OCI-LY3 (cell line): ENCODE results near the gene LRRC14B.
"Not testable (repeated sequence)": the region's sequence is repeated elsewhere in the genome, so short reads cannot be mapped to it uniquely, and the experiment has no call there.

Source experiments
- H2AFZ ChIP-seq: fragments of 200-600, 300-600 bp; shearing (Covaris generic); 2 replicates; pipeline ENCODE4 v1.6.0; 2014; ENCODE audit warnings: antibody characterized with exemption, low read depth, low read length
- H3K27ac ChIP-seq: fragments of 200-600, 300-600 bp; sonication (generic); 2 replicates; pipeline ENCODE4 v1.5.1; 2014; ENCODE audit warnings: mild to moderate bottlenecking, low read length, moderate library complexity, mixed read lengths
- H3K27me3 ChIP-seq: fragments of 200-600, 300-600 bp; sonication (generic); 2 replicates; pipeline ENCODE4 v1.6.1; 2014; ENCODE audit warnings: low read depth, low read length, mixed read lengths
- H3K36me3 ChIP-seq: fragments of 200-600, 300-600 bp; sonication (generic); replicated peaks from 2 replicates; pipeline ENCODE3; 2014; ENCODE audit warnings: low read depth, low read length, mixed read lengths
- H3K4me1 ChIP-seq: fragments of 300-600, 200-600 bp; sonication (generic); 2 replicates; pipeline ENCODE4 v1.6.1; 2014; ENCODE audit warnings: low read length, mixed read lengths
- H3K4me2 ChIP-seq: fragments of 200-600, 300-600 bp; sonication (generic); 2 replicates; pipeline ENCODE4 v1.6.1; 2014; ENCODE audit warnings: low read length, mixed read lengths
- H3K4me3 ChIP-seq: fragments of 300-600, 200-600 bp; sonication (generic); 2 replicates; pipeline ENCODE4 v1.5.1; 2014; ENCODE audit warnings: antibody characterized with exemption, mild to moderate bottlenecking, low read length, moderate library complexity
- H3K79me2 ChIP-seq: fragments of 300-600, 200-600 bp; shearing (Covaris generic); 2 replicates; pipeline ENCODE4 v1.6.1; 2014; ENCODE audit warnings: mild to moderate bottlenecking, low read length, mixed read lengths
- H3K9ac ChIP-seq: fragments of 300-600, 200-600 bp; shearing (Covaris generic); 2 replicates; pipeline ENCODE4 v1.6.0; 2014; ENCODE audit warnings: mild to moderate bottlenecking, low read length, moderate library complexity
- H3K9me3 ChIP-seq: fragments of 200-600, 300-600 bp; shearing (Covaris generic); 2 replicates; pipeline ENCODE4 v1.6.1; 2014; ENCODE audit warnings: low read length, mixed read lengths; ENCODE audit not compliant: insufficient read depth
- H4K20me1 ChIP-seq: fragments of 200-600, 300-600 bp; sonication (generic); 2 replicates; pipeline ENCODE4 v1.6.1; 2016; ENCODE audit warnings: low read length, mixed read lengths; ENCODE audit not compliant: insufficient read depth
- CTCF ChIP-seq: fragments of 200-600, 300-600 bp; sonication (generic); IDR thresholded peaks from 2 replicates; pipeline ENCODE4 v1.5.1; 2014; ENCODE audit warnings: antibody characterized with exemption, low read length, low read depth
- EZH2phosphoT487 ChIP-seq: fragments of 200-600 bp; shearing (Covaris generic); IDR thresholded peaks from 2 replicates; pipeline ENCODE4 v1.6.1; 2018; ENCODE audit warnings: antibody characterized with exemption, mixed run types, low read depth

Gene LRRC14B

DNA sequence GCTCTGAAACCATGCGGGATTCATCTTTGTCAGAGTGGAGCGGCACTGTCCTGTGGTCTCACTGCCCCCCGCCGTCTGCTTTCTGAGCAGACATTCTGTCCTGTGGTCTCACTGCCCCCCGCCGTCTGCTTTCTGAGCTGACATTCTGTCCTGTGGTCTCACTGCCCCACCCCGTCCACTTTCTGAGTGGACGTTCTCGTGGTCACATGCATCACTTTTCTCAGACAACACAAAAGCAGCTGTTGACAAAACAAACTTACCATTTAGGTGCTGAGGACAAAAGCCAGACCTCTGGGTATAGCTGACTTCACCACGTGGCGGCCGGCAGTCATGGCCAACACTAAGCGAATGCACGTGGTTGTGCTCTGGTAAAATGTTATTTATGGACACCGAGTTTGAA, 2.8 kb downstream of the LRRC14B start:
- Histone ChIP-seq H3K27me3 (no peaks in the 10 kb centered on the region), H4K20me1 (no peaks in the 10 kb centered on the region), H3K4me2 (no peak overlapping the region), H3K9me3 (no peaks in the 10 kb centered on the region), H3K36me3 (no peaks in the 10 kb centered on the region), H3K9ac (no peak overlapping the region), H3K27ac (no peak overlapping the region), H3K4me3 (no peak overlapping the region), H3K79me2 (no peaks in the 10 kb centered on the region), H2AFZ (no peak overlapping the region), H3K4me1 (no peaks in the 10 kb centered on the region)
- TF ChIP-seq CTCF (no peak), EZH2phosphoT487 (no peak)

DNA sequence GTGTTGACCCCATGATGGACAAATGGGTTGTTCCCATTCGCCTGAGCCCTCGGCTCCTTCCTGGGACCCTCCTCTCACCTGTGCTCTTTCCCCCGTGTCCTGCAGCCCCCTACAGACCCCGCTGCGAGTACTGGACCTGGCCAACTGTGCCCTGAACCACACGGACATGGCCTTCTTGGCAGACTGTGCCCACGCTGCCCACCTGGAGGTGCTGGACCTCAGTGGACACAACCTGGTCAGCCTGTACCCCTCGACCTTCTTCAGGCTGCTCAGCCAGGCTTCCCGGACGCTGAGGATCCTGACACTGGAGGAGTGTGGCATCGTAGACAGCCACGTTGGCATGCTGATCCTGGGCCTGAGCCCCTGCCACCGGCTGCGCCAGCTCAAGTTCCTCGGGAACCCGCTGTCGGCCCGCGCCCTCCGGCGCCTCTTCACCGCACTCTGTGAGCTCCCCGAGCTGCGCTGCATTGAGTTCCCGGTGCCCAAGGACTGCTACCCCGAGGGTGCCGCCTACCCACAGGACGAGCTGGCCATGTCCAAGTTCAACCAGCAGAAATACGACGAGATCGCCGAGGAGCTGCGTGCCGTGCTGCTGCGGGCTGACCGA, 3.4 kb downstream of the LRRC14B start:
- no peak overlapping the region for H3K4me3 ChIP-seq
- TF ChIP-seq EZH2phosphoT487 (no peak), CTCF (no peak)
- no peaks in the 10 kb centered on the region for H3K9me3 ChIP-seq
- H3K4me1 ChIP-seq, result no peaks in the 10 kb centered on the region
- H3K27ac ChIP-seq, result no peak overlapping the region
- H3K9ac ChIP-seq, result no peak overlapping the region
- H4K20me1 ChIP-seq, result no peaks in the 10 kb centered on the region
- no peaks in the 10 kb centered on the region for H3K27me3 ChIP-seq
- no peaks in the 10 kb centered on the region for H3K36me3 ChIP-seq
- H2AFZ ChIP-seq, result no peak overlapping the region
- H3K4me2 ChIP-seq, result no peak overlapping the region
- no peaks in the 10 kb centered on the region for H3K79me2 ChIP-seq

- H3K9me3 ChIP-seq, result no peaks in the 10 kb centered on the region
- no peak overlapping the region for H3K27ac ChIP-seq
- H3K4me2 ChIP-seq, result no peak overlapping the region
- H3K9ac ChIP-seq, result no peak overlapping the region
- no peaks in the 10 kb centered on the region for H4K20me1 ChIP-seq
- no peak overlapping the region for H3K4me3 ChIP-seq
- no peaks in the 10 kb centered on the region for H3K27me3 ChIP-seq
- TF ChIP-seq EZH2phosphoT487 (no peak), CTCF (no peak)
- H3K4me1 ChIP-seq, result no peaks in the 10 kb centered on the region
- no peaks in the 10 kb centered on the region for H3K79me2 ChIP-seq
- H2AFZ ChIP-seq, result no peak overlapping the region
- no peaks in the 10 kb centered on the region for H3K36me3 ChIP-seq
Observed at GRCh38 chr5:195401-196160, 4.3 kb downstream of the LRRC14B start.

GRCh38 chr5:196350-196749, 5.1 kb downstream of the LRRC14B start:
- no peaks in the 10 kb centered on the region for H3K27me3 ChIP-seq
- TF ChIP-seq EZH2phosphoT487 (no peak), CTCF (no peak)
- H4K20me1 ChIP-seq, result no peaks in the 10 kb centered on the region
- no peak overlapping the region for H3K27ac ChIP-seq
- H3K4me2 ChIP-seq, result no peak overlapping the region
- no peak overlapping the region for H2AFZ ChIP-seq
- H3K9me3 ChIP-seq, result no peaks in the 10 kb centered on the region
- H3K36me3 ChIP-seq, result no peaks in the 10 kb centered on the region
- H3K9ac ChIP-seq, result no peak overlapping the region
- H3K4me1 ChIP-seq, result no peaks in the 10 kb centered on the region
- H3K79me2 ChIP-seq, result no peaks in the 10 kb centered on the region
- H3K4me3 ChIP-seq, result no peak overlapping the region

DNA sequence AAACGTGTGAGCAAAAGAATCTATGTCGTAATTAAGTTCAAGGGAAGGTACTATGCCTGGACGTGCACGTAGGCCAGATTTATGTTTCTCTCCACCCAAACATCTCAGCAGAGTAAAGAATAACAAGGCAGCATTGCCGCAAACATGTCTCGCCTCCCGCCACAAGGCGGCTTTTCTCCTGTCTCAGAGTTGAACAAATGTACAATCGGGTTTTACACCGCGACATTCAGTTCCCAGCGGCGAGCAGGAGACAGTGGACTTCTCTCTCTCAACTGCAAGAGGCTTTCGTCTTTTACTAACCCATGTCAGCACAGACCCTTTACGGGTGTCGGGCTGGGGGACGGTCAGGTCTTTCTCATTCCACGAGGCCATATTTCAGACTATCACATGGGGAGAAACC, 5.7 kb downstream of the LRRC14B start:
- H3K27me3 ChIP-seq, H3K9ac ChIP-seq, H3K4me3 ChIP-seq, H3K79me2 ChIP-seq, H3K36me3 ChIP-seq, H4K20me1 ChIP-seq, H3K4me2 ChIP-seq, H3K4me1 ChIP-seq, H3K9me3 ChIP-seq, H3K27ac ChIP-seq, H2AFZ ChIP-seq: not testable (repeated sequence)
